GM18951 (cell line): Measurements from ENCODE around the gene CASS4.

ENCODE experiments used
- POLR2A ChIP-seq: IDR thresholded peaks from 4 replicates; pipeline ENCODE4 v1.6.1; 2011; ENCODE audit warnings: mild to moderate bottlenecking; ENCODE audit not compliant: insufficient read length, insufficient read depth; ENCODE audit errors: extremely low read depth
- in situ Hi-C: fragments of 300-500 bp; cut with MboI; formaldehyde crosslinking; loops from one replicate; pipeline ENCODE4 v1.12.0; 2022; ENCODE audit warnings: low sequenced_read_pairs, mixed read lengths, inconsistent platforms; ENCODE audit not compliant: unreplicated experiment

The CASS4 gene

GRCh38 chr20:56501116-56501515 lies 89.1 kb downstream of the CASS4 start:
- in situ Hi-C loops, result no loop called here
- no peak for TF ChIP-seq POLR2A

GRCh38 chr20:56503916-56504315 lies 91.9 kb downstream of the CASS4 start:
- no peak for TF ChIP-seq POLR2A
- in situ Hi-C loops, result no loop called here

GRCh38 chr20:56504373-56505005 lies 92.4 kb downstream of the CASS4 start:
- no peak for TF ChIP-seq POLR2A
- in situ Hi-C loops, result no loop called here

GRCh38 chr20:56506103-56506502 lies 94.0 kb downstream of the CASS4 start:
- in situ Hi-C loops, result no loop called here
- TF ChIP-seq POLR2A, result no peak
